Activated T-cell treated with anti-CD3 and anti-CD28 coated beads, Interleukin-2, amount 50 U/mL, for 4 hours (primary cell): ENCODE measurements around the gene SLC7A1. TPM values are rescaled to one million over a fixed set of nuclear protein-coding genes. Genes with fewer than 3 reads are reported as not detected.
"Not testable (repeated sequence)": the region's sequence is repeated elsewhere in the genome, so short reads cannot be mapped to it uniquely, and the experiment has no call there.

ENCODE experiments used
- ATAC-seq, 2 donors: fragments of 200-7000 bp; cut with Tn5 transposase; one replicate each; pipeline ENCODE4 v1.10.0; 2021
- DNase-seq: peaks from one replicate; pipeline ENCODE4 v3.0.0-alpha.2; 2020
- H3K27me3 Mint-ChIP-seq: one replicate; pipeline ENCODE4 v1.8.0; 2021; ENCODE audit warnings: low read depth, mixed read lengths
- H3K36me3 Mint-ChIP-seq: one replicate; pipeline ENCODE4 v1.8.0; 2022; ENCODE audit warnings: mixed read lengths; ENCODE audit not compliant: insufficient read depth
- H3K4me1 Mint-ChIP-seq: one replicate; pipeline ENCODE4 v1.8.0; 2021; ENCODE audit warnings: low read depth, mixed read lengths
- H3K4me3 Mint-ChIP-seq: one replicate; pipeline ENCODE4 v1.8.0; 2021; ENCODE audit warnings: mild to moderate bottlenecking, moderate library complexity, mixed read lengths
- H3K9me3 Mint-ChIP-seq: one replicate; pipeline ENCODE4 v1.8.0; 2021; ENCODE audit warnings: mixed read lengths
- total RNA-seq, 3 donors: library from RNA; stranded (reverse); gene quantifications; one replicate each; pipeline ENCODE4 v1.2.1, GENCODE V29; 2021

The SLC7A1 gene
- total RNA-seq, result 100 to 1,000 TPM; 173 to 216 (median 180) TPM

DNA sequence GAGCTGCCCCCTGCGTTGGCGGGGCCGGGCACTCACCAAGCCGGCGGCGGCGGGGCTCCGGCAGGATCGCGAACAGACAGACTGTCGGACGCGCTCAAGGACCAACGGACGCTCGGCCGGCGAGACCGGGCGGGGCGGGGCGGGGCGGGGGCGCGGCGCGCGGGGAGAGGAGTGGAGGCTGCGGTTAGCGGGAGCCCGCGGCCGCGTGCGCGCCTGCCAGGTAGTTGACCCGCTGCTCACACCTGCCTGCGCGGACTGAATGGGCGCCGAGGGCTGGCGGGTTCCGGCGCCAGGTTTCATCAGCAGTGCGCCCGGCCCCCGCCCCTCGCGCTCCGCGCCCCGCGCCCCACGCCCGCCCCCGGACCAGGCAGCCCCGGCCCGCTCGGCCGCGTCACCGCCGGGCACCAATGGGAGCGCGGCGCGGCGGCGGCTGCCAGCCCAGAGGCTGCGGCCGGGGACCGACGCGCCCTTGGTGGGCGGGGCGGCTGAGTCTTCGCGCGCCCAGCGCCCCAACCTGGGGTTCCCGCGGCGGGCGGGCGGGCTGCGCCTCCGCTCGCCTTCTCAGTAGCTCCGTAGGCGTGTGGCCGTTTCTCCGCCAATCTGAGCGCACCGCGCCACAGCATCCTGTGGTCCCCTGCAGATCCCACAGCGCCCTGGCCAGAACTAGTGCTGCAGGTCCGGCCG is at the start of gene SLC7A1:
Gene SLC7A1, minus strand, starts transcription at position 309 of the 684 bp plus-strand sequence. CDS start 59,500 bp downstream, outside the sequence.
- H3K27me3 Mint-ChIP-seq, result no peaks in the 10 kb centered on the region
- peak within 1 kb of the TSS; percentile 93 for H3K4me3 Mint-ChIP-seq
- H3K36me3 Mint-ChIP-seq, result peaks cover 22% of the 10 kb centered on the region
- no peaks in the 10 kb centered on the region for H3K9me3 Mint-ChIP-seq
- peak; percentile 85 to 86 for ATAC-seq
- H3K4me1 Mint-ChIP-seq, result peaks cover 42% of the 10 kb centered on the region
- peak; percentile 86 for DNase-seq

DNA sequence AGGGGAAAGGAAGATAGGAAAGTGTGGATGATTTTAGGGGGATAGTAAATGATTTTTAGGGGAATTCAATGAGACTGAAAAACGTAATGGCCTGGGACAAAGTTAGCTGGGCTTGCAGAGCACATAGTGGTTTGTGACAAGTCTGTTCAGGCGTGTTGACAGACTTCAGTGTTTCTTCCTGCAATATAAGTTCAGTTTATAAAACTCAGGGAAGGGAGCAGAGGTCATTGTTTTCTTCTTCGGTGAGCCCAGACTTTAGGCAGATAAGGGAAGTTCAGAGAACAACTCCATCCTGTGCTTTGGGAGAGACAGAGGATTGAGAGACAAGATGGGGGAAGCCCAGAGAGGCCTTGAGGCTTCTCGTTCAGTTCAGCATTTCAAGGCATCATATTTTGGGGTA is 45.2 kb upstream of the SLC7A1 start:
- H3K4me1 Mint-ChIP-seq, result no peaks in the 10 kb centered on the region
- H3K9me3 Mint-ChIP-seq, result no peaks in the 10 kb centered on the region
- H3K36me3 Mint-ChIP-seq, result no peaks in the 10 kb centered on the region
- H3K27me3 Mint-ChIP-seq, result peaks cover 11% of the 10 kb centered on the region
- H3K4me3 Mint-ChIP-seq, result no peak overlapping the region
- DNase-seq (no peak), ATAC-seq (no peak)

DNA sequence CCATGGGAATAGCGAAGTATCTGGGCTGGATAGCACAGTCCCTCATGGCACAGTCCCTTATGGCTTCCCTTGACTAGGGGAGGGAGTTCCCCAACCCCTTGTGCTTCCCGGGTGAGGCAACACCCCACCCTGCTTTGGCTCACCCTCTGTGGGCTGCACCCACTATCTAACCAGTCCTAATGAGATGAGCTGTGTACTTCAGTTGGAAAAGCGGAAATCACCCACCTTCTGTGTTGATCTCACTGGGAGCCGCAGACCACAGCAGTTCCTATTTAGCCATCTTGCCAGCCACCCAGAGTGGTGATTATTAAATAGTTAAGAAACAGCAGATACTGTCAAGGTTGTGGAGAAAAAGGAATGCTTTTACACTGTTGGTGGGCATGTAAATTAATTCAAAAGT is 41.3 kb upstream of the SLC7A1 start:
- H3K4me1 Mint-ChIP-seq, ATAC-seq, H3K9me3 Mint-ChIP-seq, DNase-seq, H3K36me3 Mint-ChIP-seq, H3K4me3 Mint-ChIP-seq: not testable (repeated sequence)
- peaks cover 29% of the 10 kb centered on the region for H3K27me3 Mint-ChIP-seq

DNA sequence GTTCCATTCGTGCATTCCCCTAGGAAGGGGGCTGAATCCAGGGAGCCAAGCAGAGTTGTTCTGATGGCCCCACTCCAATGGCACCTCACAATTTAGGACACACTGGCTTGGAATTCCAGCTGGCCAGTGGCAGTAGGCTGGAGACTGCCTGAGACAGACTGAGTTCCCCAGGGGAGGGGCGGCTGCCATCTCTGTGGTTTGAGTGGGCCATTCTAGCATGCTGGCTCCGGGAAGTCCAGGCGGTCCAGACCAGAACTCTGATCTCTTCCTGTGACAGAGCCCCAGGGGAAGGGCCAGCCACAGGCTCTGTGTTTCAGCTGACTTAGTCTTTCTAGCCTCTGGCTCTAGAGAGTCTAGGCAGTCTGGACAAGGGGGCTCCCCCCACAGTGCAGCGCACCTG is 29.5 kb upstream of the SLC7A1 start:
- H3K4me3 Mint-ChIP-seq, result no peak overlapping the region
- no peaks in the 10 kb centered on the region for H3K36me3 Mint-ChIP-seq
- H3K9me3 Mint-ChIP-seq, result no peaks in the 10 kb centered on the region
- peaks cover 6% of the 10 kb centered on the region for H3K27me3 Mint-ChIP-seq
- DNase-seq (no peak), ATAC-seq (no peak)
- H3K4me1 Mint-ChIP-seq, result peaks cover 5% of the 10 kb centered on the region

DNA sequence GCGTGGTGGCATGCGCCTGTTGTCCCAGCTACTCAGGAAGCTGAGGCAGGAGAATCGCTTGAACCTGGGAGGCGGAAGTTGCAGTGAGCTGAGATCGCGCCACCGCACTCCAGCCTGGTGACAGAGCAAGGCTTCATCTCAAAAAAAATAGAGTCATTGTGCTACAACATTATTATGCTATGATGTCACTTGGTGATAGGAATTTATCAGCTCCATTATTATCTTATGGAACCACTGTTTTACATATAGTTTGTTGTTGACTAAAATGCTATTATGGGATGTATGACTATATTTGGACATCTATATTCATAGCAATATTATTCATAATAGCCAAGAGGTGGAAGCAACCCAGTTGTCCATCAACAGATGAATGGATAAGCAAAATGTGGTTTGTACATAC is 26.4 kb upstream of the SLC7A1 start:
- no peaks in the 10 kb centered on the region for H3K4me1 Mint-ChIP-seq
- peaks cover 17% of the 10 kb centered on the region for H3K27me3 Mint-ChIP-seq

DNA sequence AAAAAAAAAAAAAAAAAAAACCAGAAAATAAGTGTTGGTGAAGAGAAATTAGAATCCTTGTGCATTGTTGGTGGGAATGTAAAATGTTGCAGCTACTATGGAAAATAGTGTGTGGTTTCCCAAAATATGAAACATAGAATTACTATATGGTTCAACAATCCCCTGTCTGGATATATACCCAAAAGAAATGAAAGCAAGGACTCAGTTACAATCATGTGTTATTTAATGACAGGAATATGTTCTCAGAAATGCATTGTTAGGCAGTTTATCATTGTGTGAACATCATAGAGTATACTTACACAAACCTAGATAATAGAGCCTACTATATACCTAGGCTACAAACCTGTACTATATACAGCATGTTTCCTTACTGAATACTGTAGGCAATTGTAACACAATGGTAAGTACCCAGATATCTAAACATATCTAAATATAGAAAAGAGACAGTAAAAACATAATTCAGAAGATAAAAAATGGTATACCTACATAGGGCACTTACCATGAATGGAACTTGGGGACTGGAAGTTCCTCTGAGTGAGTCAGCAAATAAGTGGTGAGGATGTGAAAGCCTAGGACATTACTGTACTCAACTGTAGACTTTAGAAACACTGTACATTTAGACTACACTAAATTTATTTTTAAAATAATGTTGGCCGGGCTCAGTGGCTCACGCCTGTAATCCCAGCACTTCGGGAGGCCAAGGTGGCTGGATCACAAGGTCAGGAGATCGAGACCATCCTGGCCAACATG is 25.7 kb upstream of the SLC7A1 start:
- Mint-ChIP-seq H3K27me3 (peaks cover 23% of the 10 kb centered on the region), H3K36me3 (no peaks in the 10 kb centered on the region), H3K9me3 (no peaks in the 10 kb centered on the region), H3K4me1 (no peaks in the 10 kb centered on the region), H3K4me3 (no peak overlapping the region)
- DNase-seq, result no peak
- ATAC-seq, result no peak

More for the DNA sequence above, 26.4 kb upstream of the SLC7A1 start:
- ATAC-seq, result no peak
- H3K9me3 Mint-ChIP-seq, result no peaks in the 10 kb centered on the region
- no peaks in the 10 kb centered on the region for H3K36me3 Mint-ChIP-seq
- no peak overlapping the region for H3K4me3 Mint-ChIP-seq
- DNase-seq, result no peak

DNA sequence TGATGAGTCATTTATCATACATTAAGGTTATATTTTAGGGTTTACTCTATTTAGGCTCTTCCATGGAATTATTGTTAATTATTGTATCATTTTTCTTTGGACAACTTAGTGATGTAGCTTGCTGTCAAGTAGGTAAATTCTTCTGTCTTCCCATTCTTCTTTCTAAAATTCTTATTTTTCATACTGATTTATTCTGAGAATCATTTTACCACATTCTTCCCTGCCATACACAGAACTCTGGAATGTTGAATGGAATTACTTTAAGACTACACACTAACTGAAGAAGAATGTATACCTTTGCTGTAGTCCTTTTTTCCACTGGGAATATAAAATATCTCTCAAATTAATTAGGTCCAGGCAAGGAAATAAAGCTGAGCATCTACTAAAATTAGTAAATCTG is 24.5 kb upstream of the SLC7A1 start:
- no peak for ATAC-seq
- Mint-ChIP-seq H3K27me3 (peaks cover 29% of the 10 kb centered on the region), H3K9me3 (peaks cover 3% of the 10 kb centered on the region)

DNA sequence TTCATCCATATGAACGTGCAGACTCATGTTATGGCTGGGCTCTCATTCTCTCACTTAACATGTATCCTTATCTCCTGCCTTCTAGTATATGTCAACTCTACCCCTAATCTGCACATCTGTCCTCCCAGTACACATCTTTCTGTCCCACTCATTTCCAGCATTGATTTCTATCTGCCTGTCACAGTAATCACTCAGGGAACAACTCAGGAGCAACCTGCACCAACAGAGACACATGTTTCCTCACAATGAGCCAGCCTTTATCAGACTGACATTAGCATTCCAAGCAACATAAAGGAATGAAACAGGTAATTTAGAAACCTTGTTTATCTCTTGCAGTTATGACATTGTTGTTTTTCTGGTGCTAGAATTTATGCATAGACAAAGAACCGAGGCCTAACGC is 17.6 kb upstream of the SLC7A1 start:
- no peaks in the 10 kb centered on the region for H3K4me1 Mint-ChIP-seq
- H3K27me3 Mint-ChIP-seq, result peaks cover 55% of the 10 kb centered on the region
- no peaks in the 10 kb centered on the region for H3K36me3 Mint-ChIP-seq
- ATAC-seq (no peak), DNase-seq (no peak)
- H3K4me3 Mint-ChIP-seq, result no peak overlapping the region
- H3K9me3 Mint-ChIP-seq, result peaks cover 3% of the 10 kb centered on the region

More for the DNA sequence above, 24.5 kb upstream of the SLC7A1 start:
- no peak overlapping the region for H3K4me3 Mint-ChIP-seq
- DNase-seq, result no peak
- H3K36me3 Mint-ChIP-seq, result no peaks in the 10 kb centered on the region
- no peaks in the 10 kb centered on the region for H3K4me1 Mint-ChIP-seq

DNA sequence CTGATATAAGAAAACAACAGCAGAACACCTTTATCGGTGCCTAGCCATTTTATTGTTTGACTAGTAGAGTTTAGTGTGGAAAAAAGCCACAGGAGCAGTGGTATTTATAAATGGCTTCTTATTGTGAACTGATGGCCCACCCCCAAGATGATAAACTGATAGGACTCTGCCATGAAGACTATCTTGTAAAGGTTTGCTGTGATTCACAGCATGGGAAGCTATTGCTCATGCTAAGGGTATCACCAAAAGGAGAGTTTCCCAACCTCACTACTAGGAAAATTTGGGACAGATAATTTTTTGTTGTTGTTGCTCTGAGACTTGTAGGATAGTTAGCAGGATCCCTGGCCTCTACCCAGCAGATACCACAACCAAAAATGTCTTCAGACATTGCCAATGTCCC is 12.0 kb upstream of the SLC7A1 start:
- Mint-ChIP-seq H3K27me3 (peaks cover 15% of the 10 kb centered on the region), H3K4me1 (no peaks in the 10 kb centered on the region), H3K36me3 (no peaks in the 10 kb centered on the region), H3K4me3 (no peak overlapping the region), H3K9me3 (no peaks in the 10 kb centered on the region)
- ATAC-seq (no peak), DNase-seq (no peak)

DNA sequence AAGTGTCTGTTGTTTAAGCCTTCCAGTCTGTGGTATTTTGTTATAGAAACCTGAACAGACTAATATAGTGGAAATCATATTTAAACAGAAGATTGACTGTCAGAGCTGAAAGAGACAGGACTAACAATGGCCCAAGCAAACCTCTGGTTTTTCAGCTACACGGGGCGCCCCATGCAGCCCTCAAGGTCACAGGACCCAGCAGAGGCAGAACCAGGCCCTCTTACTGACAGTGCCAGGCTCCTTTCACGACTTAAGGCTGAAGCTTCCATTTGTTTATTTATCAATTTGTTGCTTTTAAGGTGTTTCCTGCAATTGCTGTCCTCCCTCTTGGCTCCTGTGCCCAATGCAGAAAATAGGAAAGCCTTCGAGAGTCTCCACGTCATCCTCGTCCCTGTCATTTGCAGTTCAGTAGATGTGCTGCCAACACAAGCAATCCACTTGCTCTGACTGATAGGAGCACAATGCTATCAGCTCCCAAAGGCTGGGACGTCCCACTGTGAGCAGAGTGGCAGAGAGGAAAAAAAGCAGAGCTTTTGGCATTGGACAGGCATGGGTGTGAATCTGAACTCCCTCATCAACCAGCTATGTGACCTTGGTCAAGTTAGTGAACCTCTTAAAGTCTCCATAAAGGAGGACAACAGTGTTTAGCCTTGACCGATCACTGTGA is 10.5 kb upstream of the SLC7A1 start:
- peaks cover 7% of the 10 kb centered on the region for H3K27me3 Mint-ChIP-seq

DNA sequence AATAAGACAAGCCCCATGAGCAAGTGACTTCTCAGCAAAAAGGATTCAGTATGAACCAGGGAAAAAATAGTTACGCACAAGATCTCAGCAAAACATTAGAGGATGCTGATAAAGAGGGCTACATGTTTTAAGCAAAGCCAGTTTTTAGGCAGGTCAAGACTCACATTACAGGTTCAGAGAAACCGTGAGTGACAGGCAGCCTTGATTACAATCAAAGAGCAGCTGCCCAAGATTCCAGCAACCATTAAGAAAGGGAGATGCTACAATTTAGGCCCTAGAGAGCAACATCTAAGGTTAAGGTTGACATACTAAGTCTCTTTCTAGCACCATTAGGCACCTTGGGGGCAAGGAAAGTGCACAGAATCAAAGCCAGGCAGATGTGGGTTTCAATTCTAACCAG is 2.8 kb upstream of the SLC7A1 start:
- H3K27me3 Mint-ChIP-seq, result peaks cover 3% of the 10 kb centered on the region
- no peaks in the 10 kb centered on the region for H3K9me3 Mint-ChIP-seq

More for the DNA sequence above, 10.5 kb upstream of the SLC7A1 start:
- H3K36me3 Mint-ChIP-seq, result no peaks in the 10 kb centered on the region
- H3K4me3 Mint-ChIP-seq, result no peak overlapping the region
- H3K4me1 Mint-ChIP-seq, result no peaks in the 10 kb centered on the region
- ATAC-seq (no peak), DNase-seq (no peak)
- no peaks in the 10 kb centered on the region for H3K9me3 Mint-ChIP-seq

DNA sequence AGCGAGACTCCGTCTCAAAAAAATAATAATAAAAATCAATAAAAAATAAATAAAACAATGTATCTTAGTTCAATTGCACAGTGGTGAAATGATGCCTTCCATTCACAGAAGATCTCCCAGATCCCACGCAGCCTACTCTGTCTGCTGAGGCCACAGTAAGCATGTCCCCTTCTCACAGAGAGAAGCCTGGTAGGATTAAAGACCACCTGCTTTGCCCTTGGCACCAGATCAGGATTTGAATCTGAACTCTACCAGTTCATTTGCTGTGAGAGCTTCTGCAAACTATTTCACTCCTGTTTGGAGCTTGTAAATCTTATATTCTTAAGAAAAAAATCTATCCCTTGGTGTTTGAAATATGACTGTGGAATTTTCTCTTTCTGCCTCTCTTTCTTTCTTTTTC is 2.2 kb upstream of the SLC7A1 start:
- ATAC-seq (no peak), DNase-seq (no peak)
- Mint-ChIP-seq H3K4me1 (peaks cover 22% of the 10 kb centered on the region), H3K27me3 (peaks cover 3% of the 10 kb centered on the region), H3K9me3 (no peaks in the 10 kb centered on the region), H3K36me3 (peaks cover 14% of the 10 kb centered on the region), H3K4me3 (no peak overlapping the region)

More for the DNA sequence above, 2.8 kb upstream of the SLC7A1 start:
- Mint-ChIP-seq H3K36me3 (peaks cover 10% of the 10 kb centered on the region), H3K4me3 (no peak overlapping the region), H3K4me1 (peaks cover 16% of the 10 kb centered on the region)
- no peak for DNase-seq
- ATAC-seq, result no peak

DNA sequence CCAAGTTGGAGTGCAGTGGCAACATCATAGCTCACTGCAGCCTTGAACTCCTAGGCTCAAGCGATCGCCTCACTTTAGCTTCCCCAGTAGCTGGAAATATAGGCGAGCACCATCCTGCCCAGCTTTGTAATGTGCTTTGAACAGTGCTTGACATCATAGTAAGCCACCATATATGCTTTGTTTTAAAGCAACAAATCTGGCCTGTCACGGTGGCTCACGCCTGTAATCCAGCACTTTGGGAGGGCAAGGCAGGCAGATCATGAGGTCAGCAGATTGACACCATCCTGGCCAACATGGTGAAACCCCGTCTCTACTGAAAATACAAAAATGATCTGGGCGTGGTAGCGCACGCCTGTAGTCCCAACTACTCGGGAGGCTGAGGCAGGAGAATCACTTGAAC is 1.8 kb upstream of the SLC7A1 start:
- Mint-ChIP-seq H3K4me3 (no peak overlapping the region), H3K4me1 (peaks cover 27% of the 10 kb centered on the region), H3K9me3 (no peaks in the 10 kb centered on the region), H3K36me3 (peaks cover 19% of the 10 kb centered on the region), H3K27me3 (peaks cover 2% of the 10 kb centered on the region)
- DNase-seq (no peak), ATAC-seq (no peak)

DNA sequence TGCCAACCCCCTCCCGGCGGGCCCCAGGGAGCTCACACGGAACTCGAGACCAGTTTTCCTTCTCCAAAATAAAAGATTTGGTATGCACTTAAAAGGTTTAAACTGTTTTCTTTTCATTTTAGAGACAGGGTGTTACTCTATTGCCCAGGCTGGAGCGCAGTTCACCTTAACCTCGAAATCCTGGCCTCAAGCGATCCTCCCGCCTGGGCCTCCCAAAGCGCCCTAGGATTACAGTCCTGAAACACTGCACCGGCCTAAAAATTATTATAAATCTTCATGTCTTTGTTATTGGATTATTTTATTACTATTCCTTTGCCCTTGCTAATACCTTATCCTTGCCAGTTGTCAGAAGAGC is 553 bp upstream of the SLC7A1 start:
- ATAC-seq (no peak), DNase-seq (no peak)
- H3K36me3 Mint-ChIP-seq, result peaks cover 22% of the 10 kb centered on the region
- no peaks in the 10 kb centered on the region for H3K27me3 Mint-ChIP-seq
- no peaks in the 10 kb centered on the region for H3K9me3 Mint-ChIP-seq
- H3K4me1 Mint-ChIP-seq, result peaks cover 39% of the 10 kb centered on the region
- peak overlapping the region; percentile 82 for H3K4me3 Mint-ChIP-seq
